ENCODE data around the gene PROZ.

PROZ gene

GRCh38 chr13:113157206-113157928 is 1.1 kb upstream of the PROZ start (continued):
- TF ChIP-seq ZIC2 (tag by site-specific recombination; IDR thresholded peaks at IDR 0.05) (peak; percentile 57; the same call in 1 of the 2 replicates), ZNF16 (tag by site-specific recombination; IDR thresholded peaks at IDR 0.05; ENCODE audit: low read depth) (no peak), ZFHX2 (tag by site-specific recombination; conservative IDR thresholded peaks at IDR 0.05) (peak; percentile 46; the same call in 1 of the 2 replicates), ZNF560 (tag by site-specific recombination; IDR thresholded peaks at IDR 0.05; ENCODE audit: borderline replicate concordance) (no peak), SCRT1 (tag by site-specific recombination; IDR thresholded peaks at IDR 0.05; ENCODE audit: borderline replicate concordance) (no peak)

- ChIA-PET POLR2A (interaction anchor here (0.7 kb wide), 1 partner anchor 197 kb away, joined by 6 read pairs; no protein-coding TSS in a partner anchor), CTCF (interaction anchor here (0.6 kb wide), 1 partner anchor 124 kb away, joined by 3 read pairs; no protein-coding TSS in a partner anchor)
- Histone ChIP-seq H3K4me3 (ENCODE audit: low read depth, low read length) (no peak overlapping the region), H3K27ac (ENCODE audit: extremely low read depth, low read depth, low read length) (no peak overlapping the region), H3K4me1 (ENCODE audit: control insufficient read depth, insufficient read depth, low read length) (peaks cover 2% of the 10 kb centered on the region; the same call in 1 of the 2 replicates), H3K36me3 (ENCODE audit: control insufficient read depth in 2 of 2, insufficient read depth in 1 of 2, low read length in 2 of 2) (no peaks in the 10 kb centered on the region), H3K9me3 (ENCODE audit: control insufficient read depth, insufficient read depth, low read depth, low read length) (no peaks in the 10 kb centered on the region)
- TF ChIP-seq ZBTB6 (tag by site-specific recombination; IDR thresholded peaks at IDR 0.05) (no peak), ZNF18 (tag by site-specific recombination; IDR thresholded peaks at IDR 0.05) (no peak), ZNF423 (tag by site-specific recombination; IDR thresholded peaks at IDR 0.05) (no peak), ZFP37 (tag by site-specific recombination; IDR thresholded peaks at IDR 0.05) (no peak), ZNF366 (tag by site-specific recombination; conservative IDR thresholded peaks at IDR 0.05) (no peak), ZNF266 (tag by site-specific recombination; IDR thresholded peaks at IDR 0.05; ENCODE audit: low read depth) (no peak), ZSCAN16 (tag by site-specific recombination; IDR thresholded peaks at IDR 0.05) (no peak), ZBTB10 (tag by site-specific recombination; IDR thresholded peaks at IDR 0.05) (no peak), ZNF274 (IDR thresholded peaks at IDR 0.05; ENCODE audit: low read length) (no peak), ZNF274 (tag by site-specific recombination; IDR thresholded peaks at IDR 0.05; ENCODE audit: borderline replicate concordance) (no peak), KLF8 (tag by site-specific recombination; IDR thresholded peaks at IDR 0.05) (no peak), ZBTB49 (tag by site-specific recombination; IDR thresholded peaks at IDR 0.05; ENCODE audit: low read depth) (no peak), FEZF1 (tag by site-specific recombination; IDR thresholded peaks at IDR 0.05) (no peak), ZBTB8A (tag by site-specific recombination; IDR thresholded peaks at IDR 0.05) (no peak), YY2 (tag by site-specific recombination; IDR thresholded peaks at IDR 0.05) (no peak)
These were observed 498 bp downstream of the PROZ start for GRCh38 chr13:113158946-113159345.
